Right lobe of liver (tissue), 4 donors: ENCODE data around the gene ZNF778.

Source experiments
- CTCF ChIP-seq, 4 donors: fragments of 200-600 bp in 3 of 4; fragments of 450-650 bp in 1 of 4; IDR thresholded peaks; one replicate each; pipeline versions ENCODE4 v1.5.1 to v1.8.0; 2016 to 2022; ENCODE audit warnings: antibody characterized with exemption in 4 of 4, mild to moderate bottlenecking in 2 of 4
- POLR2A ChIP-seq: fragments of 450-650 bp; IDR thresholded peaks from one replicate; pipeline ENCODE4 v1.6.1; 2017; ENCODE audit warnings: antibody characterized with exemption, mild to moderate bottlenecking
- donor health status: DM: no; HTN: no; CAD: no.
- donor health status: DM: no; HTN: no; CAD: no.
- donor health status: DM: no; HTN: yes; CAD: no.

- no peak for TF ChIP-seq POLR2A
- no peak for TF ChIP-seq CTCF (IDR thresholded peaks at IDR 0.05)
Observed at GRCh38 chr16:89198417-89199240, 18.9 kb upstream of the ZNF778 start.
